IMR-90 (cell line): ENCODE measurements around the gene ABHD16B. TPM values are rescaled to one million over a fixed set of nuclear protein-coding genes. Genes with fewer than 3 reads are reported as not detected.

ENCODE experiments used
- ATAC-seq: fragments of 200-7000 bp; cut with Tn5 transposase; 2 replicates; pipeline ENCODE4 v1.9.1; 2020; ENCODE audit warnings: low read depth, mild to moderate bottlenecking, moderate library complexity
- BruUV-seq: library from RNA; stranded (reverse); fragments of 400-500 nt; replicated peaks from 2 replicates; lab custom pipeline; 2021; lab: Mats Ljungman, UMichigan
- CTCF ChIA-PET: fragments of 300-600 bp; formaldehyde crosslinking; extraction: SDS; loops from one replicate; lab custom pipeline; 2021; ENCODE audit warnings: antibody characterized with exemption; lab: Yijun Ruan, JAX
- POLR2A ChIA-PET: fragments of 300-600 bp; sonication (Branson Sonifier 250); formaldehyde crosslinking; loops from one replicate; lab custom pipeline; 2022; ENCODE audit warnings: antibody characterized with exemption; ENCODE audit not compliant: unreplicated experiment; lab: Charles Lee
- DNase-seq: peaks from one replicate; pipeline ENCODE4 v3.0.0; 2013
- H2AFZ ChIP-seq: replicated peaks from 2 replicates; pipeline ENCODE3; 2013; ENCODE audit warnings: low read length, mild to moderate bottlenecking; ENCODE audit not compliant: poor library complexity
- H2AK5ac ChIP-seq: 2 replicates; pipeline ENCODE4 v1.6.1; 2013; ENCODE audit warnings: low read depth, low read length, inconsistent platforms
- H2AK9ac ChIP-seq: replicated peaks from 2 replicates; pipeline ENCODE3; 2013; ENCODE audit warnings: mild to moderate bottlenecking, low read depth, low read length, moderate library complexity; ENCODE audit not compliant: poor library complexity
- H2BK120ac ChIP-seq: 2 replicates; pipeline ENCODE4 v1.6.1; 2013; ENCODE audit warnings: low read depth, low read length, inconsistent platforms
- H2BK15ac ChIP-seq: 3 replicates; pipeline ENCODE4 v1.6.1; 2013; ENCODE audit warnings: low read depth, low read length, inconsistent platforms
- H2BK20ac ChIP-seq: 2 replicates; pipeline ENCODE4 v1.6.1; 2013; ENCODE audit warnings: low read depth, mild to moderate bottlenecking, inconsistent platforms, low read length, moderate library complexity
- H2BK5ac ChIP-seq: 2 replicates; pipeline ENCODE4 v1.6.1; 2013; ENCODE audit warnings: mild to moderate bottlenecking, low read depth, low read length, inconsistent platforms; ENCODE audit not compliant: poor library complexity, severe bottlenecking
- H3K14ac ChIP-seq: replicated peaks from 2 replicates; pipeline ENCODE4 v1.6.1; 2013; ENCODE audit warnings: low read depth, low read length, inconsistent platforms
- H3K18ac ChIP-seq: 2 replicates; pipeline ENCODE4 v1.6.1; 2013; ENCODE audit warnings: low read depth, low read length, control low read depth
- H3K23ac ChIP-seq: 2 replicates; pipeline ENCODE4 v1.6.1; 2013; ENCODE audit warnings: low read depth, low read length, inconsistent platforms
- H3K27ac ChIP-seq: 2 replicates; pipeline ENCODE4 v1.5.1; 2013; ENCODE audit warnings: mild to moderate bottlenecking, control low read depth, low read length; ENCODE audit not compliant: insufficient read depth
- H3K27me3 ChIP-seq: 2 replicates; pipeline ENCODE4 v1.6.1; 2013; ENCODE audit warnings: low read length; ENCODE audit not compliant: control insufficient read depth, insufficient read depth
- H3K36me3 ChIP-seq: 2 replicates; pipeline ENCODE4 v1.6.1; 2013; ENCODE audit warnings: low read length, mixed read lengths; ENCODE audit not compliant: control insufficient read depth, insufficient read depth
- H3K4ac ChIP-seq: 2 replicates; pipeline ENCODE4 v1.6.1; 2013; ENCODE audit warnings: low read depth, low read length, inconsistent platforms
- H3K4me1 ChIP-seq: 2 replicates; pipeline ENCODE4 v1.6.1; 2013; ENCODE audit warnings: low read length, mixed read lengths; ENCODE audit not compliant: control insufficient read depth, insufficient read depth
- H3K4me2 ChIP-seq: 2 replicates; pipeline ENCODE4 v1.6.1; 2013; ENCODE audit warnings: low read depth, mild to moderate bottlenecking, control low read depth, low read length, moderate library complexity
- H3K4me3 ChIP-seq: 2 replicates; pipeline ENCODE4 v1.5.1; 2013; ENCODE audit warnings: low read depth, mild to moderate bottlenecking, control low read depth, low read length, moderate library complexity; ENCODE audit not compliant: insufficient read depth
- H3K56ac ChIP-seq: 2 replicates; pipeline ENCODE4 v1.6.1; 2013; ENCODE audit warnings: low read length, inconsistent platforms; ENCODE audit not compliant: insufficient read depth; ENCODE audit errors: extremely low read depth
- H3K79me1 ChIP-seq, 2 experiments: 2 replicates each; pipeline ENCODE4 v1.6.1; 2013; ENCODE audit warnings: low read length in 2 of 2, inconsistent platforms in 1 of 2, low read depth in 1 of 2
- H3K9ac ChIP-seq: 2 replicates; pipeline ENCODE4 v1.6.1; 2013; ENCODE audit warnings: low read depth, low read length, control low read depth
- H3K9me1 ChIP-seq: 2 replicates; pipeline ENCODE4 v1.6.1; 2013; ENCODE audit warnings: low read length, inconsistent platforms; ENCODE audit not compliant: insufficient read depth
- H3K9me3 ChIP-seq: 2 replicates; pipeline ENCODE4 v1.6.1; 2013; ENCODE audit warnings: low read length; ENCODE audit not compliant: control insufficient read depth, insufficient read depth
- H4K20me1 ChIP-seq: 2 replicates; pipeline ENCODE4 v1.6.1; 2013; ENCODE audit warnings: low read length, inconsistent platforms; ENCODE audit not compliant: insufficient read depth
- H4K5ac ChIP-seq: 2 replicates; pipeline ENCODE4 v1.6.1; 2013; ENCODE audit warnings: mild to moderate bottlenecking, low read depth, low read length, control low read depth
- H4K8ac ChIP-seq, 2 experiments: 2 replicates each; pipeline ENCODE4 v1.6.1; 2013; ENCODE audit warnings: low read depth in 2 of 2, low read length in 2 of 2, control low read depth in 1 of 2, inconsistent platforms in 1 of 2
- H4K91ac ChIP-seq: 2 replicates; pipeline ENCODE4 v1.6.1; 2013; ENCODE audit warnings: low read depth, low read length, inconsistent platforms; ENCODE audit not compliant: insufficient read depth
- CTCF ChIP-seq: conservative IDR thresholded peaks from 2 replicates; pipeline ENCODE4 v1.5.1; 2012; ENCODE audit warnings: mild to moderate bottlenecking, low read depth, low read length, improper control_type of control experiment
- ELK1 ChIP-seq: fragments of 150-350 bp; IDR thresholded peaks from 2 replicates; pipeline ENCODE4 v1.6.1; 2016; ENCODE audit warnings: low read depth, mild to moderate bottlenecking, low read length, moderate library complexity, borderline replicate concordance
- MAFK ChIP-seq: IDR thresholded peaks from 2 replicates; pipeline ENCODE4 v1.6.1; 2012; ENCODE audit warnings: low read depth, low read length, improper control_type of control experiment
- MAZ ChIP-seq: IDR thresholded peaks from 2 replicates; pipeline ENCODE4 v1.6.1; 2012; ENCODE audit warnings: low read depth, mild to moderate bottlenecking, low read length, improper control_type of control experiment, moderate library complexity, borderline replicate concordance
- MXI1 ChIP-seq: IDR thresholded peaks from 2 replicates; pipeline ENCODE4 v1.6.1; 2012; ENCODE audit warnings: low read depth, mild to moderate bottlenecking, low read length, moderate library complexity, borderline replicate concordance
- POLR2A ChIP-seq: IDR thresholded peaks from 2 replicates; pipeline ENCODE4 v1.6.1; 2012; ENCODE audit warnings: mild to moderate bottlenecking, low read depth, low read length
- RAD21 ChIP-seq: IDR thresholded peaks from 2 replicates; pipeline ENCODE4 v1.6.1; 2012; ENCODE audit warnings: low read length, improper control_type of control experiment
- RCOR1 ChIP-seq: IDR thresholded peaks from 2 replicates; pipeline ENCODE4 v1.6.1; 2012; ENCODE audit warnings: mild to moderate bottlenecking, low read length, improper control_type of control experiment; ENCODE audit not compliant: insufficient replicate concordance
- RFX5 ChIP-seq: IDR thresholded peaks from 2 replicates; pipeline ENCODE4 v1.8.0; 2012; ENCODE audit warnings: low read depth, mild to moderate bottlenecking, low read length, moderate library complexity
- SMC3 ChIP-seq: fragments of 150-350 bp; IDR thresholded peaks from 2 replicates; pipeline ENCODE4 v1.6.1; 2016; ENCODE audit warnings: low read depth, mild to moderate bottlenecking, antibody characterized with exemption, low read length, moderate library complexity
- WGBS, 2 experiments: methylation state at CpG; one replicate each; pipeline versions ENCODE4 v1.1.5 to v1.1.7; 2013; ENCODE audit warnings: missing lambda C conversion rate in 2 of 2; ENCODE audit not compliant: insufficient read length in 1 of 2; ENCODE audit errors: extremely low coverage in 2 of 2; 5-methylcytosine and 5-hydroxymethylcytosine counted together
- dilution Hi-C: fragments of 300-500 bp; cut with HindIII; formaldehyde crosslinking; loops from one replicate; pipeline ENCODE4 v1.14.3; 2018; ENCODE audit warnings: low sequenced_read_pairs; ENCODE audit not compliant: unreplicated experiment
- in situ Hi-C: fragments of 300-500 bp; cut with MboI; formaldehyde crosslinking; loops from 3 replicates; pipeline ENCODE4 v1.14.3; 2019; ENCODE audit warnings: low sequenced_read_pairs, inconsistent platforms, mixed read lengths
- intact Hi-C: fragments of 100-400 bp; cut with micrococcal nuclease; formaldehyde crosslinking; loops from 2 replicates; pipeline ENCODE4 v1.10.0; 2022
- polyA plus RNA-seq, 3 experiments: library from polyadenylated mRNA; depleted of rRNA; stranded (reverse); fragments of >200 nt; gene quantifications; 2 replicates each; pipeline ENCODE4 v1.2.3, GENCODE V29; 2012; ENCODE audit warnings: low replicate concordance in 1 of 3
- total RNA-seq: library from RNA; depleted of rRNA; stranded (reverse); fragments of >200 nt; gene quantifications from 2 replicates; pipeline ENCODE4 v1.2.3, GENCODE V29; 2012
- TF ChIP-seq, protein P1 (sequence below): fragments of 150-350 bp; IDR thresholded peaks from 2 replicates; pipeline ENCODE4 v1.6.1; 2017; ENCODE audit warnings: mild to moderate bottlenecking, antibody characterized with exemption, low read length, low read depth

The ABHD16B gene
- total and polyA plus RNA-seq, 2 of the 4 experiments (the other 2 are of a cell fraction) = 0.05 TPM; not detected in 1

DNA sequence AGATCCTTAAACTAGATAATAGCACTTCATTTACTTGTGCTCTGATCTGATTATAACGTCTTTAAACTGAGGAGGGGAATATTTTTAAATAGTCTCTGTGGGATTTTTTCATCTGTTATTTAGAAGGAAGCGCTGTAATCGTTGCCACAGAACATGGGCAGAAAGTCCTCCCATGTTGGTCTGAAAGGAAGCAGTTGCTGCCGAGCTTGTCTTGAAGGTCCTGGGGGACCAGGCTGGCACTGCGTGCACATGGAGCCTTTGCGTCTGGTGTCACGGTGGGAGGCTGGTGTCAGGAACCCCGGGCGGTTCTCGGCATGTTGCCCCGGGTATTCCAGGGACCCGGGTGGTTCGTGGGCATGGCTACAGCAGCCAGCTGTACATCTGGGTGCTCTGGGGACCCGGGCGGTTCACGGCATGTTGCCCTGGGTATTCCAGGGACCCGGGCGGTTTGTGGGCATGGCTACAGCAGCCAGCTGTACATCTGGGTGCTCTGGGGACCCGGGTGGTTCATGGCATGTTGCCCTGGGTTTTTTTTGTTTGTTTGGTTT, 15.3 kb downstream of the ABHD16B start:
- TF ChIP-seq ELK1 (no peak), MAZ (no peak), RAD21 (no peak), SMC3 (no peak), MAFK (no peak), RCOR1 (no peak), CTCF (no peak), MXI1 (no peak), RFX5 (no peak), POLR2A (no peak)
- TF ChIP-seq, protein P1, sequence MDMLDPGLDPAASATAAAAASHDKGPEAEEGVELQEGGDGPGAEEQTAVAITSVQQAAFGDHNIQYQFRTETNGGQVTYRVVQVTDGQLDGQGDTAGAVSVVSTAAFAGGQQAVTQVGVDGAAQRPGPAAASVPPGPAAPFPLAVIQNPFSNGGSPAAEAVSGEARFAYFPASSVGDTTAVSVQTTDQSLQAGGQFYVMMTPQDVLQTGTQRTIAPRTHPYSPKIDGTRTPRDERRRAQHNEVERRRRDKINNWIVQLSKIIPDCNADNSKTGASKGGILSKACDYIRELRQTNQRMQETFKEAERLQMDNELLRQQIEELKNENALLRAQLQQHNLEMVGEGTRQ = no peak
- H2AK9ac ChIP-seq = no peak overlapping the region
- H3K56ac ChIP-seq = no peak overlapping the region
- no peak overlapping the region for H4K8ac ChIP-seq
- ChIA-PET POLR2A (no interaction called here), CTCF (no interaction called here)
- in situ Hi-C loops (no loop called here), dilution Hi-C loops (no loop called here), intact Hi-C loops (no loop called here)
- DNase-seq = no peak
- no peak overlapping the region for H2BK20ac ChIP-seq
- H3K14ac ChIP-seq = no peak overlapping the region
- H2BK15ac ChIP-seq = no peak overlapping the region
- no peak overlapping the region for H2BK120ac ChIP-seq
- H4K91ac ChIP-seq = no peak overlapping the region
- no peak overlapping the region for H2BK5ac ChIP-seq
- no peak overlapping the region for H2AFZ ChIP-seq
- no peak overlapping the region for H3K4me2 ChIP-seq
- H3K9ac ChIP-seq = no peak overlapping the region
- peaks cover 8% of the 10 kb centered on the region; the same call in 1 of the 2 replicates for H3K9me1 ChIP-seq
- no peak overlapping the region for H2AK5ac ChIP-seq
- ATAC-seq = no peak
- H3K9me3 ChIP-seq = no peaks in the 10 kb centered on the region
- no peak overlapping the region for H4K5ac ChIP-seq
- H3K79me1 ChIP-seq = peaks cover 9 to 69% of the 10 kb centered on the region in 2 experiments
- peaks cover 58% of the 10 kb centered on the region for H3K36me3 ChIP-seq
- no peak overlapping the region for H3K4me3 ChIP-seq
- no peak overlapping the region for H3K23ac ChIP-seq
- H4K20me1 ChIP-seq = peaks cover 51% of the 10 kb centered on the region
- WGBS, 2 experiments = 98% methylated on average over 7 of the region's 19 CpGs; no CpG with 5 or more reads in 1 of the 2 experiments
- no peak overlapping the region for H3K18ac ChIP-seq
- peaks cover 2% of the 10 kb centered on the region; the same call in 1 of the 2 replicates for H3K4me1 ChIP-seq
- BruUV-seq = no TSS peak
- no peak overlapping the region for H3K27ac ChIP-seq
- H3K4ac ChIP-seq = no peak overlapping the region
- no peaks in the 10 kb centered on the region for H3K27me3 ChIP-seq
